ENCODE measurements around the gene KDELR1.

KDELR1 gene

GRCh38 chr19:48333467-48334384 lies 57.6 kb downstream of the KDELR1 start:
- ATAC-seq: peak; percentile 70
- no peak for TF ChIP-seq PPARA (CRISPR knock-in tag; IDR thresholded peaks at IDR 0.05; ENCODE audit: borderline replicate concordance)
- no peak for TF ChIP-seq ZNF70 (CRISPR knock-in tag; IDR thresholded peaks at IDR 0.05)
- TF ChIP-seq, protein P1, sequence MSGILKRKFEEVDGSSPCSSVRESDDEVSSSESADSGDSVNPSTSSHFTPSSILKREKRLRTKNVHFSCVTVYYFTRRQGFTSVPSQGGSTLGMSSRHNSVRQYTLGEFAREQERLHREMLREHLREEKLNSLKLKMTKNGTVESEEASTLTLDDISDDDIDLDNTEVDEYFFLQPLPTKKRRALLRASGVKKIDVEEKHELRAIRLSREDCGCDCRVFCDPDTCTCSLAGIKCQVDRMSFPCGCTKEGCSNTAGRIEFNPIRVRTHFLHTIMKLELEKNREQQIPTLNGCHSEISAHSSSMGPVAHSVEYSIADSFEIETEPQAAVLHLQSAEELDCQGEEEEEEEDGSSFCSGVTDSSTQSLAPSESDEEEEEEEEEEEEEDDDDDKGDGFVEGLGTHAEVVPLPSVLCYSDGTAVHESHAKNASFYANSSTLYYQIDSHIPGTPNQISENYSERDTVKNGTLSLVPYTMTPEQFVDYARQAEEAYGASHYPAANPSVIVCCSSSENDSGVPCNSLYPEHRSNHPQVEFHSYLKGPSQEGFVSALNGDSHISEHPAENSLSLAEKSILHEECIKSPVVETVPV (CRISPR knock-in tag; IDR thresholded peaks at IDR 0.05): no peak
- TF ChIP-seq, protein P2, sequence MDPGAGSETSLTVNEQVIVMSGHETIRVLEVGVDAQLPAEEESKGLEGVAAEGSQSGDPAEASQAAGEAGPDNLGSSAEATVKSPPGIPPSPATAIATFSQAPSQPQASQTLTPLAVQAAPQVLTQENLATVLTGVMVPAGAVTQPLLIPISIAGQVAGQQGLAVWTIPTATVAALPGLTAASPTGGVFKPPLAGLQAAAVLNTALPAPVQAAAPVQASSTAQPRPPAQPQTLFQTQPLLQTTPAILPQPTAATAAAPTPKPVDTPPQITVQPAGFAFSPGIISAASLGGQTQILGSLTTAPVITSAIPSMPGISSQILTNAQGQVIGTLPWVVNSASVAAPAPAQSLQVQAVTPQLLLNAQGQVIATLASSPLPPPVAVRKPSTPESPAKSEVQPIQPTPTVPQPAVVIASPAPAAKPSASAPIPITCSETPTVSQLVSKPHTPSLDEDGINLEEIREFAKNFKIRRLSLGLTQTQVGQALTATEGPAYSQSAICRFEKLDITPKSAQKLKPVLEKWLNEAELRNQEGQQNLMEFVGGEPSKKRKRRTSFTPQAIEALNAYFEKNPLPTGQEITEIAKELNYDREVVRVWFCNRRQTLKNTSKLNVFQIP (CRISPR knock-in tag; IDR thresholded peaks at IDR 0.05; ENCODE audit: borderline replicate concordance, low read depth): no peak
- TF ChIP-seq ZC3H10 (CRISPR knock-in tag; IDR thresholded peaks at IDR 0.05): no peak
- TF ChIP-seq ZNF8 (CRISPR knock-in tag; IDR thresholded peaks at IDR 0.05): no peak
- no peak for TF ChIP-seq SNAI2 (CRISPR knock-in tag; IDR thresholded peaks at IDR 0.05)
- TF ChIP-seq ZFP30 (CRISPR knock-in tag; IDR thresholded peaks at IDR 0.05): no peak
- no peak for TF ChIP-seq BACH2 (CRISPR knock-in tag; IDR thresholded peaks at IDR 0.05; ENCODE audit: borderline replicate concordance)
- no peak for TF ChIP-seq TOX (CRISPR knock-in tag; IDR thresholded peaks at IDR 0.05; ENCODE audit: borderline replicate concordance)
- TF ChIP-seq CSDC2 (CRISPR knock-in tag; IDR thresholded peaks at IDR 0.05): no peak
- TF ChIP-seq ARNTL (CRISPR knock-in tag; IDR thresholded peaks at IDR 0.05; ENCODE audit: borderline replicate concordance, low read depth): no peak
- TF ChIP-seq GLIS3 (CRISPR knock-in tag; IDR thresholded peaks at IDR 0.05): no peak
- no peak for TF ChIP-seq TCF4 (CRISPR knock-in tag; IDR thresholded peaks at IDR 0.05; ENCODE audit: borderline replicate concordance)
- TF ChIP-seq ZNF565 (CRISPR knock-in tag; conservative IDR thresholded peaks at IDR 0.05; ENCODE audit: low read depth): no peak
- no peak for TF ChIP-seq ESRRG (CRISPR knock-in tag; IDR thresholded peaks at IDR 0.05)

GRCh38 chr19:48332662-48333466 lies 58.5 kb downstream of the KDELR1 start:
- ATAC-seq: peak; percentile 85
- TF ChIP-seq TCF4 (CRISPR knock-in tag; IDR thresholded peaks at IDR 0.05; ENCODE audit: borderline replicate concordance) (peak; percentile 68; the same call in 1 of the 2 replicates), RARB (CRISPR knock-in tag; IDR thresholded peaks at IDR 0.05) (peak; percentile 75; the same call in 1 of the 2 replicates), ZC3H10 (CRISPR knock-in tag; IDR thresholded peaks at IDR 0.05) (no peak), OSR1 (CRISPR knock-in tag; IDR thresholded peaks at IDR 0.05) (no peak), ZNF70 (CRISPR knock-in tag; IDR thresholded peaks at IDR 0.05) (no peak)
- TF ChIP-seq, protein P3, sequence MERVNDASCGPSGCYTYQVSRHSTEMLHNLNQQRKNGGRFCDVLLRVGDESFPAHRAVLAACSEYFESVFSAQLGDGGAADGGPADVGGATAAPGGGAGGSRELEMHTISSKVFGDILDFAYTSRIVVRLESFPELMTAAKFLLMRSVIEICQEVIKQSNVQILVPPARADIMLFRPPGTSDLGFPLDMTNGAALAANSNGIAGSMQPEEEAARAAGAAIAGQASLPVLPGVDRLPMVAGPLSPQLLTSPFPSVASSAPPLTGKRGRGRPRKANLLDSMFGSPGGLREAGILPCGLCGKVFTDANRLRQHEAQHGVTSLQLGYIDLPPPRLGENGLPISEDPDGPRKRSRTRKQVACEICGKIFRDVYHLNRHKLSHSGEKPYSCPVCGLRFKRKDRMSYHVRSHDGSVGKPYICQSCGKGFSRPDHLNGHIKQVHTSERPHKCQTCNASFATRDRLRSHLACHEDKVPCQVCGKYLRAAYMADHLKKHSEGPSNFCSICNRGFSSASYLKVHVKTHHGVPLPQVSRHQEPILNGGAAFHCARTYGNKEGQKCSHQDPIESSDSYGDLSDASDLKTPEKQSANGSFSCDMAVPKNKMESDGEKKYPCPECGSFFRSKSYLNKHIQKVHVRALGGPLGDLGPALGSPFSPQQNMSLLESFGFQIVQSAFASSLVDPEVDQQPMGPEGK (CRISPR knock-in tag; IDR thresholded peaks at IDR 0.05; ENCODE audit: borderline replicate concordance): no peak
- TF ChIP-seq, protein P4, sequence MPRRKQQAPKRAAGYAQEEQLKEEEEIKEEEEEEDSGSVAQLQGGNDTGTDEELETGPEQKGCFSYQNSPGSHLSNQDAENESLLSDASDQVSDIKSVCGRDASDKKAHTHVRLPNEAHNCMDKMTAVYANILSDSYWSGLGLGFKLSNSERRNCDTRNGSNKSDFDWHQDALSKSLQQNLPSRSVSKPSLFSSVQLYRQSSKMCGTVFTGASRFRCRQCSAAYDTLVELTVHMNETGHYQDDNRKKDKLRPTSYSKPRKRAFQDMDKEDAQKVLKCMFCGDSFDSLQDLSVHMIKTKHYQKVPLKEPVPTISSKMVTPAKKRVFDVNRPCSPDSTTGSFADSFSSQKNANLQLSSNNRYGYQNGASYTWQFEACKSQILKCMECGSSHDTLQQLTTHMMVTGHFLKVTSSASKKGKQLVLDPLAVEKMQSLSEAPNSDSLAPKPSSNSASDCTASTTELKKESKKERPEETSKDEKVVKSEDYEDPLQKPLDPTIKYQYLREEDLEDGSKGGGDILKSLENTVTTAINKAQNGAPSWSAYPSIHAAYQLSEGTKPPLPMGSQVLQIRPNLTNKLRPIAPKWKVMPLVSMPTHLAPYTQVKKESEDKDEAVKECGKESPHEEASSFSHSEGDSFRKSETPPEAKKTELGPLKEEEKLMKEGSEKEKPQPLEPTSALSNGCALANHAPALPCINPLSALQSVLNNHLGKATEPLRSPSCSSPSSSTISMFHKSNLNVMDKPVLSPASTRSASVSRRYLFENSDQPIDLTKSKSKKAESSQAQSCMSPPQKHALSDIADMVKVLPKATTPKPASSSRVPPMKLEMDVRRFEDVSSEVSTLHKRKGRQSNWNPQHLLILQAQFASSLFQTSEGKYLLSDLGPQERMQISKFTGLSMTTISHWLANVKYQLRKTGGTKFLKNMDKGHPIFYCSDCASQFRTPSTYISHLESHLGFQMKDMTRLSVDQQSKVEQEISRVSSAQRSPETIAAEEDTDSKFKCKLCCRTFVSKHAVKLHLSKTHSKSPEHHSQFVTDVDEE (CRISPR knock-in tag; IDR thresholded peaks at IDR 0.05): peak; percentile 79; the same call in 1 of the 2 replicates
